OCI-LY3 (cell line): Measurements from ENCODE around the gene PRSS27.

Source experiments
- H2AFZ ChIP-seq: fragments of 200-600, 300-600 bp; shearing (Covaris generic); 2 replicates; pipeline ENCODE4 v1.6.0; 2014; ENCODE audit warnings: antibody characterized with exemption, low read depth, low read length
- H3K27ac ChIP-seq: fragments of 200-600, 300-600 bp; sonication (generic); 2 replicates; pipeline ENCODE4 v1.5.1; 2014; ENCODE audit warnings: mild to moderate bottlenecking, low read length, moderate library complexity, mixed read lengths
- H3K27me3 ChIP-seq: fragments of 200-600, 300-600 bp; sonication (generic); 2 replicates; pipeline ENCODE4 v1.6.1; 2014; ENCODE audit warnings: low read depth, low read length, mixed read lengths
- H3K36me3 ChIP-seq: fragments of 200-600, 300-600 bp; sonication (generic); replicated peaks from 2 replicates; pipeline ENCODE3; 2014; ENCODE audit warnings: low read depth, low read length, mixed read lengths
- H3K4me1 ChIP-seq: fragments of 300-600, 200-600 bp; sonication (generic); 2 replicates; pipeline ENCODE4 v1.6.1; 2014; ENCODE audit warnings: low read length, mixed read lengths
- H3K4me2 ChIP-seq: fragments of 200-600, 300-600 bp; sonication (generic); 2 replicates; pipeline ENCODE4 v1.6.1; 2014; ENCODE audit warnings: low read length, mixed read lengths
- H3K4me3 ChIP-seq: fragments of 300-600, 200-600 bp; sonication (generic); 2 replicates; pipeline ENCODE4 v1.5.1; 2014; ENCODE audit warnings: antibody characterized with exemption, mild to moderate bottlenecking, low read length, moderate library complexity
- H3K79me2 ChIP-seq: fragments of 300-600, 200-600 bp; shearing (Covaris generic); 2 replicates; pipeline ENCODE4 v1.6.1; 2014; ENCODE audit warnings: mild to moderate bottlenecking, low read length, mixed read lengths
- H3K9ac ChIP-seq: fragments of 300-600, 200-600 bp; shearing (Covaris generic); 2 replicates; pipeline ENCODE4 v1.6.0; 2014; ENCODE audit warnings: mild to moderate bottlenecking, low read length, moderate library complexity
- H3K9me3 ChIP-seq: fragments of 200-600, 300-600 bp; shearing (Covaris generic); 2 replicates; pipeline ENCODE4 v1.6.1; 2014; ENCODE audit warnings: low read length, mixed read lengths; ENCODE audit not compliant: insufficient read depth
- H4K20me1 ChIP-seq: fragments of 200-600, 300-600 bp; sonication (generic); 2 replicates; pipeline ENCODE4 v1.6.1; 2016; ENCODE audit warnings: low read length, mixed read lengths; ENCODE audit not compliant: insufficient read depth
- EZH2phosphoT487 ChIP-seq: fragments of 200-600 bp; shearing (Covaris generic); IDR thresholded peaks from 2 replicates; pipeline ENCODE4 v1.6.1; 2018; ENCODE audit warnings: antibody characterized with exemption, mixed run types, low read depth
- TF ChIP-seq, protein P1 (sequence below): fragments of 200-600, 300-600 bp; sonication (generic); IDR thresholded peaks from 2 replicates; pipeline ENCODE4 v1.5.1; 2014; ENCODE audit warnings: antibody characterized with exemption, low read length, low read depth

Gene PRSS27

GRCh38 chr16:2764718-2765117, 44.7 kb upstream of the PRSS27 start:
- Histone ChIP-seq H3K27me3 (no peaks in the 10 kb centered on the region), H3K4me1 (no peaks in the 10 kb centered on the region), H3K4me2 (no peak overlapping the region), H4K20me1 (peaks cover 89% of the 10 kb centered on the region), H2AFZ (no peak overlapping the region), H3K9ac (no peak overlapping the region), H3K27ac (no peak overlapping the region), H3K4me3 (no peak overlapping the region), H3K9me3 (no peaks in the 10 kb centered on the region), H3K79me2 (peaks cover 99% of the 10 kb centered on the region), H3K36me3 (peaks cover 93% of the 10 kb centered on the region)
- TF ChIP-seq, protein P1, sequence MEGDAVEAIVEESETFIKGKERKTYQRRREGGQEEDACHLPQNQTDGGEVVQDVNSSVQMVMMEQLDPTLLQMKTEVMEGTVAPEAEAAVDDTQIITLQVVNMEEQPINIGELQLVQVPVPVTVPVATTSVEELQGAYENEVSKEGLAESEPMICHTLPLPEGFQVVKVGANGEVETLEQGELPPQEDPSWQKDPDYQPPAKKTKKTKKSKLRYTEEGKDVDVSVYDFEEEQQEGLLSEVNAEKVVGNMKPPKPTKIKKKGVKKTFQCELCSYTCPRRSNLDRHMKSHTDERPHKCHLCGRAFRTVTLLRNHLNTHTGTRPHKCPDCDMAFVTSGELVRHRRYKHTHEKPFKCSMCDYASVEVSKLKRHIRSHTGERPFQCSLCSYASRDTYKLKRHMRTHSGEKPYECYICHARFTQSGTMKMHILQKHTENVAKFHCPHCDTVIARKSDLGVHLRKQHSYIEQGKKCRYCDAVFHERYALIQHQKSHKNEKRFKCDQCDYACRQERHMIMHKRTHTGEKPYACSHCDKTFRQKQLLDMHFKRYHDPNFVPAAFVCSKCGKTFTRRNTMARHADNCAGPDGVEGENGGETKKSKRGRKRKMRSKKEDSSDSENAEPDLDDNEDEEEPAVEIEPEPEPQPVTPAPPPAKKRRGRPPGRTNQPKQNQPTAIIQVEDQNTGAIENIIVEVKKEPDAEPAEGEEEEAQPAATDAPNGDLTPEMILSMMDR: peak; percentile 23; the same call in 1 of the 2 replicates
- TF ChIP-seq EZH2phosphoT487: no peak

DNA sequence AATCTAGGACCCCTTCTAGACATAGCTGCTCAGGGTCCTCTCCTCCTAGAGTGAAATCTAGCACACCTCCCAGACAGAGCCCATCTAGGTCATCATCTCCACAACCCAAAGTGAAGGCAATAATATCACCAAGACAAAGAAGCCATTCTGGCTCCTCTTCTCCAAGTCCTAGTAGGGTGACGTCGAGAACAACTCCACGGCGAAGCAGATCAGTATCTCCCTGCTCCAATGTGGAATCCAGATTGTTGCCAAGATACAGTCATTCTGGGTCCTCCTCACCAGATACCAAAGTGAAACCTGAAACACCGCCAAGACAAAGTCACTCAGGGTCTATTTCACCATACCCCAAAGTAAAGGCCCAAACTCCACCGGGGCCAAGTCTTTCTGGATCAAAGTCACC, 43.1 kb upstream of the PRSS27 start:
- no peak overlapping the region for H3K4me2 ChIP-seq
- no peaks in the 10 kb centered on the region for H3K4me1 ChIP-seq
- peaks cover 94% of the 10 kb centered on the region for H3K36me3 ChIP-seq
- no peak for TF ChIP-seq EZH2phosphoT487
- TF ChIP-seq, protein P1: no peak
- no peak overlapping the region for H3K9ac ChIP-seq
- no peaks in the 10 kb centered on the region for H3K9me3 ChIP-seq
- no peak overlapping the region for H3K27ac ChIP-seq
- peaks cover 91% of the 10 kb centered on the region for H4K20me1 ChIP-seq
- no peak overlapping the region for H2AFZ ChIP-seq
- no peaks in the 10 kb centered on the region for H3K27me3 ChIP-seq
- peaks cover 100% of the 10 kb centered on the region for H3K79me2 ChIP-seq
- no peak overlapping the region for H3K4me3 ChIP-seq

DNA sequence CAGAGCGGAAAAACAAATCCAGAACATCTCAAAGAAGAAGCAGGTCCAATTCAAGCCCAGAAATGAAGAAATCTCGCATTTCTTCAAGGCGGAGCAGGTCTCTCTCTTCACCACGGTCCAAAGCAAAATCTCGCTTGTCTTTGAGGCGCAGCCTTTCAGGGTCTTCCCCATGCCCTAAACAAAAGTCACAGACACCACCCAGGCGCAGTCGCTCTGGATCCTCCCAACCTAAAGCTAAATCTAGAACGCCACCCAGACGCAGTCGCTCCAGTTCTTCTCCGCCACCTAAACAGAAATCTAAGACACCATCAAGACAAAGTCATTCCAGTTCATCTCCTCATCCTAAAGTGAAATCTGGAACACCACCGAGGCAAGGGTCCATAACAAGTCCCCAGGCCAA, 42.7 kb upstream of the PRSS27 start:
- Histone ChIP-seq H3K4me3 (no peak overlapping the region), H3K4me1 (no peaks in the 10 kb centered on the region), H3K9ac (no peak overlapping the region), H3K27ac (no peak overlapping the region), H4K20me1 (peaks cover 90% of the 10 kb centered on the region), H2AFZ (no peak overlapping the region), H3K4me2 (no peak overlapping the region), H3K9me3 (no peaks in the 10 kb centered on the region), H3K36me3 (peaks cover 93% of the 10 kb centered on the region), H3K79me2 (peaks cover 100% of the 10 kb centered on the region), H3K27me3 (no peaks in the 10 kb centered on the region)
- TF ChIP-seq, protein P1: no peak
- no peak for TF ChIP-seq EZH2phosphoT487

- Histone ChIP-seq H3K36me3 (peaks cover 93% of the 10 kb centered on the region), H3K9ac (no peak overlapping the region), H2AFZ (no peak overlapping the region), H3K79me2 (peaks cover 100% of the 10 kb centered on the region), H3K4me2 (no peak overlapping the region), H3K4me1 (no peaks in the 10 kb centered on the region), H3K27me3 (no peaks in the 10 kb centered on the region), H4K20me1 (peaks cover 90% of the 10 kb centered on the region), H3K9me3 (no peaks in the 10 kb centered on the region), H3K4me3 (no peak overlapping the region), H3K27ac (no peak overlapping the region)
- TF ChIP-seq, protein P1: no peak
- no peak for TF ChIP-seq EZH2phosphoT487
Observed at GRCh38 chr16:2761886-2762583, 42.0 kb upstream of the PRSS27 start.
